GM13977 (cell line): Measurements from ENCODE around the gene GSS.

ENCODE experiments used
- DNase-seq: peaks from one replicate; pipeline ENCODE4 v3.0.0; 2012; ENCODE audit warnings: low spot score
- CTCF ChIP-seq: IDR thresholded peaks from 2 replicates; pipeline ENCODE4 v1.5.1; 2012; ENCODE audit warnings: mild to moderate bottlenecking, control low read depth; ENCODE audit not compliant: insufficient read depth; ENCODE audit errors: extremely low read depth, missing control alignments
- in situ Hi-C: fragments of 300-500 bp; cut with MboI; formaldehyde crosslinking; loops from one replicate; pipeline ENCODE4 v1.12.0; 2022; ENCODE audit warnings: low sequenced_read_pairs, low pct_unique_long_range_greater_than_20kb, mixed read lengths, inconsistent platforms; ENCODE audit not compliant: unreplicated experiment

GSS gene

GRCh38 chr20:34993941-34994508, 38.4 kb upstream of the GSS start:
- in situ Hi-C loops = no loop called here
- no peak for TF ChIP-seq CTCF
- no peak for DNase-seq

GRCh38 chr20:34992751-34993417, 37.3 kb upstream of the GSS start:
- no peak for TF ChIP-seq CTCF
- no peak for DNase-seq
- in situ Hi-C loops = no loop called here

GRCh38 chr20:34990661-34991214, 35.1 kb upstream of the GSS start:
- in situ Hi-C loops = no loop called here
- no peak for DNase-seq
- TF ChIP-seq CTCF = no peak

DNA sequence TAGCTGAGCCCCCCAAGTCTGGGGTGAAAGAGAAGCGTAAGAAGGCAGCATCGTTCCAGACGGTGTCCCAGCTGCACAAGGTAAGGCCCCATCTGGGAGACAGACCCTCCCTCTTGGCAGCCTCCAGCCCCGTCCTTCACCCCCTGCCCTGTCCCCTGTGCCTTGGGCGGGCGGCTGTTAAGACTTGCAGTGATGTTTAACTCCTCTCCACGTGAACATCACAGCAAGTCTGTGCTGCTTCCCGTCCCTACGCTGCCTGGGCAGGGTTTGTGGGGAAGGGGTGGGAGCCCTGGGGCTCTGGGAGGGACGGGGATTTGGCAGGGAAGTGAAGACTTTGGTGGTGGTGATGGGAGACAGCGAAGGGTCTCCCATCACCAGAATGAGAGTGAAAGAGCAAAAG, 34.6 kb upstream of the GSS start:
- in situ Hi-C loops = no loop called here
- no peak for TF ChIP-seq CTCF
- DNase-seq = no peak

DNA sequence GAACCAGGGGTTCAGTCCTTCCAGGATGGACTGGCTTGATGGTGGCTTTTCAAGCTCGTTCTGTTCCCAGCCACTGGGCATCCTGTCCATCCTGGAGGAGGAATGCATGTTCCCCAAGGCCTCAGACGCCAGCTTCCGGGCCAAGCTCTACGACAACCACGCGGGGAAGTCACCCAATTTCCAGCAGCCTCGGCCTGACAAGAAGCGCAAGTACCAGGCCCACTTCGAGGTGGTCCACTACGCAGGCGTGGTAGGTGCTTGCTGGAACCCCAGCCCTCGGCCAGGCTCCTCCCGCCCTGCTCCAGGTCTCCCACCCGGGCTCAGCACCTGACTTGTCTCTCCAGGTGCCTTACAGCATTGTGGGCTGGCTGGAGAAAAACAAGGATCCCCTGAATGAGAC, 34.1 kb upstream of the GSS start:
- no peak for TF ChIP-seq CTCF
- in situ Hi-C loops = no loop called here
- no peak for DNase-seq

DNA sequence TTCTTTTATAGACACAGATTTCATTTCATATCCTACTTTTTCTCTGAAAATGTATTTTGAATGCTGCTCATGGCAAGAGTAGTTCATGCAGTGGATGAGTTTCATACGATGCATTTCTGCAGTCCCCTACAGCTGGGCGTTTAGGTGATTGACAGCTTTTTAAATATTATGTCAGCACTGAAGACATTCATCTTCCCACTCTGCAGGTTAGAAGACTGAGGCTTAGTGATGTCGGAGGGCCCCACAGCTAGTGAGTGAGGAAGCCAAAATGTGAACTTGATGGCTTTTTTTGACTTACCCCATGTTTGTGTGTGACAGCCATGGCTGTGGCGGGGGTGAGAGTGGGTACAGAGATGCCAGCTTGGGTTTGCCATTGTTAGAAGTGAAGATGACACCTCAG, 33.5 kb upstream of the GSS start:
- no peak for TF ChIP-seq CTCF
- no peak for DNase-seq
- in situ Hi-C loops = no loop called here

GRCh38 chr20:34988191-34988540, 32.6 kb upstream of the GSS start:
- TF ChIP-seq CTCF = no peak
- in situ Hi-C loops = no loop called here
- no peak for DNase-seq
